B cell (primary cell): ENCODE measurements around the gene ZNF80. TPM values are rescaled to one million over a fixed set of nuclear protein-coding genes. Genes with fewer than 3 reads are reported as not detected.
A peak's percentile ranks its signal among the peaks of the same experiment; 100 is the strongest.

Experiments used
- ATAC-seq: fragments of 200-7000 bp; cut with Tn5 transposase; one replicate; pipeline ENCODE4 v1.10.0; 2021; ENCODE audit warnings: low read depth, mild to moderate bottlenecking, moderate number of reproducible peaks, moderate library complexity
- CTCF ChIA-PET: fragments of 350-600 bp; sonication (Branson Sonifier 250); formaldehyde crosslinking; loops from one replicate; lab custom pipeline; 2021; ENCODE audit warnings: antibody characterized with exemption, inconsistent platforms; lab: Charles Lee
- POLR2A ChIA-PET: fragments of 350-600 bp; sonication (Branson Sonifier 250); formaldehyde crosslinking; loops from one replicate; lab custom pipeline; 2021; ENCODE audit warnings: antibody characterized with exemption; lab: Charles Lee
- DNase-seq: peaks from one replicate; pipeline ENCODE4 v3.0.0; 2013
- H2AFZ ChIP-seq: 2 replicates; pipeline ENCODE4 v1.6.1; 2012; ENCODE audit warnings: mild to moderate bottlenecking, low read depth, low read length; ENCODE audit not compliant: insufficient read depth, poor library complexity, severe bottlenecking
- H3K27ac ChIP-seq, 2 donors: 1 replicate in 1 of 2; 2 replicates in 1 of 2; pipeline ENCODE4 v1.5.1; 2012 to 2013; ENCODE audit warnings: low read length in 2 of 2, mild to moderate bottlenecking in 2 of 2, moderate library complexity in 1 of 2
- H3K27me3 ChIP-seq, 4 experiments: fragments of 200-600 bp in 1 of 4; sonication (generic) in 1 of 4; replicated peaks in 1 of 4; 1 replicate in 2 of 4; 2 replicates in 2 of 4; pipeline versions ENCODE4 v1.6.1 to v1.7.0; 2013 to 2016; ENCODE audit warnings: low read length in 3 of 4, mild to moderate bottlenecking in 2 of 4, mixed read lengths in 1 of 4, moderate library complexity in 1 of 4; ENCODE audit not compliant: insufficient read depth in 4 of 4, control insufficient read depth in 3 of 4; ENCODE audit errors: control extremely low read depth in 1 of 4
- H3K36me3 ChIP-seq, 2 experiments: replicated peaks in 1 of 2; 1 replicate in 1 of 2; 2 replicates in 1 of 2; pipeline versions ENCODE4 v1.6.1 to v1.7.1; 2013; ENCODE audit warnings: low read length in 1 of 2; ENCODE audit not compliant: insufficient read depth in 2 of 2, control insufficient read depth in 1 of 2; ENCODE audit errors: control extremely low read depth in 1 of 2, extremely low read depth in 1 of 2
- H3K4me1 ChIP-seq, 2 donors: fragments of 200-600 bp in 1 of 2; sonication (generic) in 1 of 2; 1 replicate in 1 of 2; 2 replicates in 1 of 2; pipeline versions ENCODE4 v1.5.1 to v1.6.1; 2013 to 2017; ENCODE audit warnings: low read length in 2 of 2; ENCODE audit not compliant: control insufficient read depth in 2 of 2, insufficient read depth in 2 of 2
- H3K4me2 ChIP-seq: replicated peaks from 2 replicates; pipeline ENCODE3; 2012; ENCODE audit warnings: mild to moderate bottlenecking, low read depth, low read length; ENCODE audit not compliant: poor library complexity, severe bottlenecking
- H3K4me3 ChIP-seq, 5 experiments: fragments of 200-600 bp in 1 of 5; sonication (generic) in 1 of 5; 1 replicate in 3 of 5; 2 replicates in 2 of 5; pipeline versions ENCODE4 v1.5.1 to v1.7.0; 2011 to 2016; ENCODE audit warnings: low read length in 4 of 5, mild to moderate bottlenecking in 4 of 5, low read depth in 2 of 5, control low read depth in 1 of 5, moderate library complexity in 1 of 5; ENCODE audit not compliant: insufficient read depth in 1 of 5; ENCODE audit errors: control extremely low read depth in 1 of 5, extremely low read depth in 1 of 5
- H3K79me2 ChIP-seq: fragments of 200-600 bp; sonication (generic); one replicate; pipeline ENCODE4 v1.6.0; 2016; ENCODE audit warnings: low read length; ENCODE audit not compliant: control insufficient read depth, insufficient read depth
- H3K9ac ChIP-seq: fragments of 200-600 bp; sonication (generic); 2 replicates; pipeline ENCODE4 v1.6.1; 2017; ENCODE audit warnings: mild to moderate bottlenecking, low read length, moderate library complexity
- H3K9me3 ChIP-seq, 3 donors: one replicate each; pipeline versions ENCODE4 v1.6.1 to v1.7.1; 2013; ENCODE audit warnings: low read length in 2 of 3; ENCODE audit not compliant: control insufficient read depth in 2 of 3, insufficient read depth in 1 of 3; ENCODE audit errors: control extremely low read depth in 1 of 3
- H4K20me1 ChIP-seq: 2 replicates; pipeline ENCODE4 v1.6.0; 2012; ENCODE audit warnings: mild to moderate bottlenecking, low read length; ENCODE audit not compliant: insufficient read depth, control insufficient read depth, poor library complexity, severe bottlenecking
- H3K27ac Mint-ChIP-seq: one replicate; pipeline ENCODE4 v1.8.0; 2021; ENCODE audit warnings: mixed read lengths
- H3K27me3 Mint-ChIP-seq: one replicate; pipeline ENCODE4 v1.8.0; 2021; ENCODE audit warnings: mixed read lengths
- H3K4me1 Mint-ChIP-seq: one replicate; pipeline ENCODE4 v1.8.0; 2021; ENCODE audit warnings: mixed read lengths
- H3K4me3 Mint-ChIP-seq: one replicate; pipeline ENCODE4 v1.8.0; 2021; ENCODE audit warnings: mixed read lengths
- H3K9me3 Mint-ChIP-seq: one replicate; pipeline ENCODE4 v1.8.0; 2022; ENCODE audit warnings: mixed read lengths; ENCODE audit not compliant: insufficient read depth
- CTCF ChIP-seq: fragments of 200-600 bp; IDR thresholded peaks from one replicate; pipeline ENCODE4 v1.8.0; 2022; ENCODE audit warnings: antibody characterized with exemption, mild to moderate bottlenecking
- EZH2 ChIP-seq: IDR thresholded peaks from 2 replicates; pipeline ENCODE4 v1.6.1; 2012; ENCODE audit warnings: borderline replicate concordance, low read depth, mild to moderate bottlenecking, moderate library complexity, low read length; ENCODE audit not compliant: insufficient read depth, poor library complexity, severe bottlenecking
- WGBS: methylation state at CpG from one replicate; pipeline ENCODE4 v1.1.5; 2013; ENCODE audit warnings: missing lambda C conversion rate; ENCODE audit not compliant: insufficient coverage; 5-methylcytosine and 5-hydroxymethylcytosine counted together
- intact Hi-C: fragments of 100-400 bp; cut with micrococcal nuclease; formaldehyde crosslinking; loops from one replicate; pipeline ENCODE4 v1.10.0; 2022
- polyA plus RNA-seq: library from polyadenylated mRNA; depleted of rRNA; stranded (reverse); fragments of >200 nt; gene quantifications from 2 replicates; pipeline ENCODE4 v1.2.3, GENCODE V29; 2012
- total RNA-seq, 2 donors: library from RNA; stranded (reverse); fragments of 120-200 nt in 1 of 2; gene quantifications; 1 replicate in 1 of 2; 2 replicates in 1 of 2; pipeline versions ENCODE4 v1.2.3 to v1.2.4, GENCODE V29; 2013 to 2022

Gene ZNF80
- total and polyA plus RNA-seq, 2 donors (not counting 1 experiment from before 2014, with no cell fraction given), result 0.04 to 0.42 TPM

GRCh38 chr3:114216186-114216970 is 21.0 kb downstream of the ZNF80 start:
- no peak overlapping the region for H3K4me3 Mint-ChIP-seq

More at GRCh38 chr3:114216186-114216970, 21.0 kb downstream of the ZNF80 start:
- Histone ChIP-seq H3K4me1 (peaks cover 77 to 87% of the 10 kb centered on the region in 2 donors), H3K4me3 (no peak overlapping the region), H4K20me1 (no peaks in the 10 kb centered on the region), H3K27me3 (no peaks in the 10 kb centered on the region), H2AFZ (no peak overlapping the region), H3K79me2 (peaks cover 49% of the 10 kb centered on the region), H3K36me3 (no peaks in the 10 kb centered on the region), H3K9ac (no peak overlapping the region), H3K27ac (peak overlapping the region; percentile 95 to 98), H3K9me3 (no peaks in the 10 kb centered on the region), H3K4me2 (peak overlapping the region; percentile 2)
- no peaks in the 10 kb centered on the region for H3K9me3 Mint-ChIP-seq
- intact Hi-C loops, result no loop called here
- 98% methylated on average over 5 of the region's 5 CpGs for whole genome bisulfite sequencing
- peaks cover 49% of the 10 kb centered on the region for H3K4me1 Mint-ChIP-seq
- ATAC-seq (no peak), DNase-seq (no peak)
- no peak overlapping the region for H3K27ac Mint-ChIP-seq
- ChIA-PET POLR2A (interaction anchor here (3.1 kb wide), 1 partner anchor 75 kb away, joined by 10 read pairs; no protein-coding TSS in a partner anchor), CTCF (interaction anchor here (1.0 to 4.1 kb wide), 5 partner anchors 9 to 83 kb away, joined by 3 to 29 read pairs (median 11); no protein-coding TSS in a partner anchor)
- TF ChIP-seq CTCF (no peak), EZH2 (no peak)
- H3K27me3 Mint-ChIP-seq, result no peaks in the 10 kb centered on the region
